Measurements from ENCODE around the gene TTBK2. TPM values are rescaled to one million over a fixed set of nuclear protein-coding genes. Genes with fewer than 3 reads are reported as not detected.

Gene TTBK2
- total RNA-seq, 1 experiment from 2014 or later: 17.2 TPM

DNA sequence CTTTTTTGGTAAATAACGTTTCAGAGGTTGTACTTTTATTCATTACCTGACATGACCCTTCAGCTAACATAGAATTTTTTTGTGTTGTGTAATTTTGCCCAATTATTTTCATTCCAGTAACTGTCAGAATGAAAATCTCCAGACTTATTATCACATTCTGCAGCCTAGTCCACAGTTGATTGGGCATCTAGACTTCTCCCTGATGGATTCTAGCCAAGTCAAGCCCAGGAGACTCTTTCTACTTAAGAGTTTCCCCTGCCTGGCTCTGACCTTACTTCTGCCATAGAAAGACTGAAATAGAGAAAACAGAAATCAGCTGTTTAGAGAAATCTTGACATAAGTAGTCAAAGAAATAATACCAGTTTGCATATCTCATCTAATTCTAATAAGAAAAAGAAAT is 100.8 kb downstream of the TTBK2 start:
- TF ChIP-seq, protein P1, sequence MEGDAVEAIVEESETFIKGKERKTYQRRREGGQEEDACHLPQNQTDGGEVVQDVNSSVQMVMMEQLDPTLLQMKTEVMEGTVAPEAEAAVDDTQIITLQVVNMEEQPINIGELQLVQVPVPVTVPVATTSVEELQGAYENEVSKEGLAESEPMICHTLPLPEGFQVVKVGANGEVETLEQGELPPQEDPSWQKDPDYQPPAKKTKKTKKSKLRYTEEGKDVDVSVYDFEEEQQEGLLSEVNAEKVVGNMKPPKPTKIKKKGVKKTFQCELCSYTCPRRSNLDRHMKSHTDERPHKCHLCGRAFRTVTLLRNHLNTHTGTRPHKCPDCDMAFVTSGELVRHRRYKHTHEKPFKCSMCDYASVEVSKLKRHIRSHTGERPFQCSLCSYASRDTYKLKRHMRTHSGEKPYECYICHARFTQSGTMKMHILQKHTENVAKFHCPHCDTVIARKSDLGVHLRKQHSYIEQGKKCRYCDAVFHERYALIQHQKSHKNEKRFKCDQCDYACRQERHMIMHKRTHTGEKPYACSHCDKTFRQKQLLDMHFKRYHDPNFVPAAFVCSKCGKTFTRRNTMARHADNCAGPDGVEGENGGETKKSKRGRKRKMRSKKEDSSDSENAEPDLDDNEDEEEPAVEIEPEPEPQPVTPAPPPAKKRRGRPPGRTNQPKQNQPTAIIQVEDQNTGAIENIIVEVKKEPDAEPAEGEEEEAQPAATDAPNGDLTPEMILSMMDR (IDR thresholded peaks at IDR 0.05): no peak
- TF ChIP-seq SIN3A (IDR thresholded peaks at IDR 0.05; ENCODE audit: borderline replicate concordance, insufficient read depth, low read depth, low read length): no peak
- TF ChIP-seq, protein P2, sequence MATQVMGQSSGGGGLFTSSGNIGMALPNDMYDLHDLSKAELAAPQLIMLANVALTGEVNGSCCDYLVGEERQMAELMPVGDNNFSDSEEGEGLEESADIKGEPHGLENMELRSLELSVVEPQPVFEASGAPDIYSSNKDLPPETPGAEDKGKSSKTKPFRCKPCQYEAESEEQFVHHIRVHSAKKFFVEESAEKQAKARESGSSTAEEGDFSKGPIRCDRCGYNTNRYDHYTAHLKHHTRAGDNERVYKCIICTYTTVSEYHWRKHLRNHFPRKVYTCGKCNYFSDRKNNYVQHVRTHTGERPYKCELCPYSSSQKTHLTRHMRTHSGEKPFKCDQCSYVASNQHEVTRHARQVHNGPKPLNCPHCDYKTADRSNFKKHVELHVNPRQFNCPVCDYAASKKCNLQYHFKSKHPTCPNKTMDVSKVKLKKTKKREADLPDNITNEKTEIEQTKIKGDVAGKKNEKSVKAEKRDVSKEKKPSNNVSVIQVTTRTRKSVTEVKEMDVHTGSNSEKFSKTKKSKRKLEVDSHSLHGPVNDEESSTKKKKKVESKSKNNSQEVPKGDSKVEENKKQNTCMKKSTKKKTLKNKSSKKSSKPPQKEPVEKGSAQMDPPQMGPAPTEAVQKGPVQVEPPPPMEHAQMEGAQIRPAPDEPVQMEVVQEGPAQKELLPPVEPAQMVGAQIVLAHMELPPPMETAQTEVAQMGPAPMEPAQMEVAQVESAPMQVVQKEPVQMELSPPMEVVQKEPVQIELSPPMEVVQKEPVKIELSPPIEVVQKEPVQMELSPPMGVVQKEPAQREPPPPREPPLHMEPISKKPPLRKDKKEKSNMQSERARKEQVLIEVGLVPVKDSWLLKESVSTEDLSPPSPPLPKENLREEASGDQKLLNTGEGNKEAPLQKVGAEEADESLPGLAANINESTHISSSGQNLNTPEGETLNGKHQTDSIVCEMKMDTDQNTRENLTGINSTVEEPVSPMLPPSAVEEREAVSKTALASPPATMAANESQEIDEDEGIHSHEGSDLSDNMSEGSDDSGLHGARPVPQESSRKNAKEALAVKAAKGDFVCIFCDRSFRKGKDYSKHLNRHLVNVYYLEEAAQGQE (IDR thresholded peaks at IDR 0.05; ENCODE audit: insufficient read depth in 1 of 2, low read depth in 2 of 2, low read length in 1 of 2): no peak
- H3K27ac ChIP-seq (ENCODE audit: low read length): no peak overlapping the region
- intact Hi-C loops (cut with micrococcal nuclease; ENCODE audit: unreplicated experiment): loop anchor here (2.0 kb wide), 1 partner anchor 33 kb away; no protein-coding TSS in a partner anchor
- H3K27me3 ChIP-seq (ENCODE audit: control insufficient read depth, insufficient read depth, low read length): no peaks in the 10 kb centered on the region
- CTCF ChIA-PET: no interaction called here
- H3K9me3 ChIP-seq (ENCODE audit: control insufficient read depth, insufficient read depth, low read depth, low read length): no peaks in the 10 kb centered on the region
- POLR2A ChIA-PET: no interaction called here
- DNase-seq (ENCODE audit: low read depth, low spot score) (no peak), ATAC-seq (no peak)
- no peaks in the 10 kb centered on the region for H3K4me1 ChIP-seq (ENCODE audit: control insufficient read depth, insufficient read depth, low read length)
- H3K4me3 ChIP-seq (ENCODE audit: low read depth in 2 of 2, low read length in 2 of 2): no peak overlapping the region
- no TSS peak for BruUV-seq (replicated peaks)
- no peaks in the 10 kb centered on the region for H3K36me3 ChIP-seq (ENCODE audit: control insufficient read depth, insufficient read depth, low read length)
- in situ Hi-C loops (cut with HindIII; ENCODE audit: low pct_unique_long_range_greater_than_20kb, low sequenced_read_pairs): no loop called here

DNA sequence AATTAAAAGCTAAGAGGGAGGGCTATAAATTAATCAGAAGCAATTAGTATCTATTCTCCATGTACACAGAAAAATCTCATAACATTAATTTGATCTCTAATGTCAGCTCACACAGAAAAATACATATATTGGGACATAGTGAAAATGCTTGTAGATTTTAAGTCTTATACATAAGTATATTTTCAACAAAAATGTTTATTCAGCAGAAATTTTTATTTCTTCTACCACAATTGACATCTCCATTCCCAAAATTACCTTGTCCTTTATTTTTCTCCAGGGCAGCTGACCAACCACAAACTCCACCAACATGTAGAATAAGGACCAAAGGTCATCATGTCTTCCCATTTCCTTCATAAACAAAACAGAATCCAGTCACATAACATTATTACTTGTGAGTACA is 109.1 kb downstream of the TTBK2 start:
- BruUV-seq (replicated peaks): no TSS peak
- CTCF ChIA-PET: no interaction called here
- in situ Hi-C loops (cut with HindIII; ENCODE audit: low pct_unique_long_range_greater_than_20kb, low sequenced_read_pairs): no loop called here

More for the DNA sequence above, 109.1 kb downstream of the TTBK2 start:
- no peak overlapping the region for H3K27ac ChIP-seq (ENCODE audit: low read length)
- no peak overlapping the region for H3K4me3 ChIP-seq (ENCODE audit: low read depth in 2 of 2, low read length in 2 of 2)
- H3K36me3 ChIP-seq (ENCODE audit: control insufficient read depth, insufficient read depth, low read length): no peaks in the 10 kb centered on the region
- ATAC-seq (no peak), DNase-seq (ENCODE audit: low read depth, low spot score) (no peak)
- H3K9me3 ChIP-seq (ENCODE audit: control insufficient read depth, insufficient read depth, low read depth, low read length): no peaks in the 10 kb centered on the region
- POLR2A ChIA-PET: no interaction called here
- no peak for TF ChIP-seq TCF7L2 (IDR thresholded peaks at IDR 0.05; ENCODE audit: low read depth, low read length)
- TF ChIP-seq, protein P1 (IDR thresholded peaks at IDR 0.05): no peak
- no peak for TF ChIP-seq POLR2AphosphoS5 (IDR thresholded peaks at IDR 0.05; ENCODE audit: low read depth, low read length)
- no peak for TF ChIP-seq SIN3A (IDR thresholded peaks at IDR 0.05; ENCODE audit: borderline replicate concordance, insufficient read depth, low read depth, low read length)
- TF ChIP-seq, protein P2 (IDR thresholded peaks at IDR 0.05; ENCODE audit: insufficient read depth in 1 of 2, low read depth in 2 of 2, low read length in 1 of 2): no peak
- no peaks in the 10 kb centered on the region for H3K4me1 ChIP-seq (ENCODE audit: control insufficient read depth, insufficient read depth, low read length)
- intact Hi-C loops (cut with micrococcal nuclease; ENCODE audit: unreplicated experiment): no loop called here
- H3K27me3 ChIP-seq (ENCODE audit: control insufficient read depth, insufficient read depth, low read length): no peaks in the 10 kb centered on the region

Measured in Panc1 (cell line).